Measurements from ENCODE around the gene DNASE1. TPM values are rescaled to one million over a fixed set of nuclear protein-coding genes. Genes with fewer than 3 reads are reported as not detected.

Gene DNASE1
- total RNA-seq, 6 donors from 2014 or later, result 6.4 to 34.6 (median 18.7) TPM

GRCh38 chr16:3640632-3641501 is 13.6 kb upstream of the DNASE1 start:
- Histone ChIP-seq H3K27ac (no peak overlapping the region), H3K9me3 (no peaks in the 10 kb centered on the region), H3K36me3 (peaks cover 0 to 39% (median 22%) of the 10 kb centered on the region in 4 donors), H3K4me3 (no peak overlapping the region), H3K4me1 (peaks cover 0 to 17% (median 9%) of the 10 kb centered on the region in 4 donors), H3K27me3 (no peaks in the 10 kb centered on the region)
- DNase-seq (no peak), ATAC-seq (ENCODE audit: low FRiP score in 2 of 2) (no peak)
- TF ChIP-seq POLR2A (IDR thresholded peaks at IDR 0.05) (no peak), EP300 (IDR thresholded peaks at IDR 0.05) (no peak), CTCF (IDR thresholded peaks at IDR 0.05) (no peak), POLR2AphosphoS5 (IDR thresholded peaks at IDR 0.05) (no peak)
- WGBS, 2 donors, result 93 to 98% methylated on average over 2 to 17 of the region's 17 CpGs

- TF ChIP-seq CTCF (IDR thresholded peaks at IDR 0.05) (no peak), POLR2AphosphoS5 (IDR thresholded peaks at IDR 0.05) (no peak), EP300 (IDR thresholded peaks at IDR 0.05) (no peak), POLR2A (IDR thresholded peaks at IDR 0.05) (no peak)
- WGBS, 2 donors, result 84 to 96% methylated on average over 6 to 7 of the region's 9 CpGs
- Histone ChIP-seq H3K36me3 (peaks cover 0 to 39% (median 22%) of the 10 kb centered on the region in 4 donors), H3K27me3 (no peaks in the 10 kb centered on the region), H3K4me1 (peaks cover 0 to 12% (median 8%) of the 10 kb centered on the region in 4 donors), H3K27ac (no peak overlapping the region), H3K9me3 (no peaks in the 10 kb centered on the region), H3K4me3 (no peak overlapping the region)
- DNase-seq (peak in 1 of 2 donors; percentile 6), ATAC-seq (ENCODE audit: low FRiP score in 2 of 2) (no peak)
Measured at GRCh38 chr16:3641801-3642396, 12.6 kb upstream of the DNASE1 start.

GRCh38 chr16:3642397-3643094 is 11.9 kb upstream of the DNASE1 start:
- Histone ChIP-seq H3K27ac (no peak overlapping the region), H3K9me3 (no peaks in the 10 kb centered on the region), H3K27me3 (no peaks in the 10 kb centered on the region), H3K4me1 (peaks cover 0 to 5% (median 2%) of the 10 kb centered on the region in 4 donors), H3K4me3 (no peak overlapping the region), H3K36me3 (peaks cover 0 to 39% (median 22%) of the 10 kb centered on the region in 4 donors)
- peak in 1 of 2 donors; percentile 35 for ATAC-seq (ENCODE audit: low FRiP score in 2 of 2)
- TF ChIP-seq CTCF (IDR thresholded peaks at IDR 0.05) (no peak), EP300 (IDR thresholded peaks at IDR 0.05) (no peak), POLR2A (IDR thresholded peaks at IDR 0.05) (no peak), POLR2AphosphoS5 (IDR thresholded peaks at IDR 0.05) (no peak)
- peak in 1 of 2 donors; percentile 14 for DNase-seq
- 85 to 91% methylated on average over 12 to 19 of the region's 21 CpGs for WGBS, 2 donors

GRCh38 chr16:3643095-3643730 is 11.3 kb upstream of the DNASE1 start:
- DNase-seq, result peak in 1 of 2 donors; percentile 8
- 92 to 97% methylated on average over 13 of the region's 14 CpGs for WGBS, 2 donors
- Histone ChIP-seq H3K4me3 (no peak overlapping the region), H3K9me3 (no peaks in the 10 kb centered on the region), H3K36me3 (peaks cover 0 to 39% (median 22%) of the 10 kb centered on the region in 4 donors), H3K4me1 (no peaks in the 10 kb centered on the region), H3K27ac (no peak overlapping the region), H3K27me3 (no peaks in the 10 kb centered on the region)
- no peak for ATAC-seq (ENCODE audit: low FRiP score in 2 of 2)
- TF ChIP-seq POLR2AphosphoS5 (IDR thresholded peaks at IDR 0.05), result no peak
- TF ChIP-seq EP300 (IDR thresholded peaks at IDR 0.05), result no peak
- no peak for TF ChIP-seq POLR2A (IDR thresholded peaks at IDR 0.05)
- no peak for TF ChIP-seq CTCF (IDR thresholded peaks at IDR 0.05)

Data from upper lobe of left lung (tissue), 6 donors.